HUDEP-2 (cell line): ENCODE measurements around the gene ETS2.
A peak's percentile ranks its signal among the peaks of the same experiment; 100 is the strongest.

Experiments
- DNase-seq, 76 experiments: peaks; one replicate each; lab custom pipeline; 2025; ENCODE audit not compliant: unreplicated experiment in 76 of 76; lab: John Stamatoyannopoulos, UW

Gene ETS2

GRCh38 chr21:38805328-38806152 is at the start of gene ETS2:
ETS2 (plus strand) TSS chr21:38805929; CDS start chr21:38810035, 4,106 bp downstream.
- DNase-seq, result peak in 75 of 76 experiments; percentile 51 to 96 (median 85)

GRCh38 chr21:38756746-38757145 is 49.0 kb upstream of the ETS2 start:
- DNase-seq, result no peak

GRCh38 chr21:38758501-38759214 is 47.1 kb upstream of the ETS2 start:
- DNase-seq, result no peak

DNA sequence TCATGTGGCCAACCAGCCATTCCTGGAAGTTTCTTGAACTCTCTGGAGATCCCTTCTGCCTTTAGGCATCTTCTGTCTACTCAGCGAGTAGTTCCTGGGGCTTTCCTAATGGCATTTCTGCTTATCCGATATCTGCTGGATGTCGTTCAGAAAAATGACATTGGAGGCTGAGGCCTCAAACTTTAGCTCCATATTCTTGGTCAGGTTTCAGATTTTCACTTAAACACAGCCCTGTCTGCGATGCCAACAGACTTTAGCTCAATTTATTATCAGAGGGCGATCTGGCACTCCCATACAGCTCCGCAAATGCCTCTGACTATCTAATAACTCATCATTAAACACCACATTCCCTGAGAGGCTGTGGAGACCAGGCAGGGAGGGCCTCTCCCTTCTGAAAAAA is 46.3 kb upstream of the ETS2 start:
- DNase-seq, result no peak

GRCh38 chr21:38760017-38760761 is 45.5 kb upstream of the ETS2 start:
- DNase-seq, result peak in 11 of 76 experiments; percentile 6 to 32 (median 20)

- DNase-seq, result no peak
Observed at GRCh38 chr21:38760762-38761155, 45.0 kb upstream of the ETS2 start.

DNA sequence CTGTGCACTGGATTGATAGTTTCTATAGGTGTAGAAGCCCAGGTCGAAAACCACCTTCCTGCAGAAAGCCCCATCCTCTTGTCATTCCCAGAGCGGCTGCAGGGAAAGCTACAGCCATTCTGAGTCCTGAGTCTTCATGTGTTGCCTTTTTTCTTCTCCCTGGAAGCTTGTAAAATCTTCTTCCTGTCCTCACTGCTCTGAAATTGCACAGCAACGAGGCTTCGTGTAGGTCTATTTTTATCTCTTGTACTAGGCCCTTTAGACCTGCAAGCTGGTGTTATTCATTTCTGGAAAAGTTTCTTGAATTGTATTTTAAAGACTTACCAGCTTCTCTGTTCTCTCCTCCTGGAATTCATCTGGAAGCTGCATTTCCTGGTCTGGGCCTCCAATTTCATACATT is 44.2 kb upstream of the ETS2 start:
- DNase-seq, result no peak

- no peak for DNase-seq
Observed at GRCh38 chr21:38765056-38765455, 40.7 kb upstream of the ETS2 start.

DNA sequence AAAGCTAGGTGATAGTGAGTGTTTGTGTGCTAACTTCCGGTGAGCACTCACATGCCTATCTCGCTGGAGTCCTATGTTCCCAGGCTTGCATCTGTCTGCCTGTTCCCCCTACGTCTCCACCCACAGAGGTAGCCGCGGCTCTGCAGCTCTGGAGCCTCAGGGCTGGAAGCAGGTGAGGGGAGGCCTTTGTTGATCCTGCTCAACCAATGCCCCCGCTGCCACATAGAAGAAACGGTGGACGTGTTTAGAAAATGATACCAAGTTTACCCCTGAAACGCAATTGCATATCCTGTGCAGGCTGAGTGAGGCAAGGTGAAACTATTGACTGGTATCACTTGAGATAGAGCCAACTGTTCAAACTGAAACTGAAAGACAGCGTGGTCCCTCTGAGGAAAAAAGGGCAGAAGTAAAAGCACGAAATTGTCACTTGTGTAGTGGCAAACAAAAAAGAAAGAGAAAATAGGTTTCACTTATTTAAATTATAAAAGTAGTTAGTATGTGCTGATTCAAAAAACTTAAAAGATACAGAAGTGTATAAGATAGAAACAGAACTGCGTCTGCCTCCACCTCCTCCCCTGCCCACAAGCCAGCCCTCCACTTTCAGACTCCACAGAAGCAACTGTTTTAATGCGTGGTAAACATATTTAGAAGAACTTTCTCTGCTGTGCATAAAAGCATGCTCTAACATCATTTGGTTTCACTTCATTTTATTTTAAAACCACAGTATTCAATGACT is 38.6 kb upstream of the ETS2 start:
- DNase-seq, result peak in 5 of 76 experiments; percentile 5 to 55 (median 10)

DNA sequence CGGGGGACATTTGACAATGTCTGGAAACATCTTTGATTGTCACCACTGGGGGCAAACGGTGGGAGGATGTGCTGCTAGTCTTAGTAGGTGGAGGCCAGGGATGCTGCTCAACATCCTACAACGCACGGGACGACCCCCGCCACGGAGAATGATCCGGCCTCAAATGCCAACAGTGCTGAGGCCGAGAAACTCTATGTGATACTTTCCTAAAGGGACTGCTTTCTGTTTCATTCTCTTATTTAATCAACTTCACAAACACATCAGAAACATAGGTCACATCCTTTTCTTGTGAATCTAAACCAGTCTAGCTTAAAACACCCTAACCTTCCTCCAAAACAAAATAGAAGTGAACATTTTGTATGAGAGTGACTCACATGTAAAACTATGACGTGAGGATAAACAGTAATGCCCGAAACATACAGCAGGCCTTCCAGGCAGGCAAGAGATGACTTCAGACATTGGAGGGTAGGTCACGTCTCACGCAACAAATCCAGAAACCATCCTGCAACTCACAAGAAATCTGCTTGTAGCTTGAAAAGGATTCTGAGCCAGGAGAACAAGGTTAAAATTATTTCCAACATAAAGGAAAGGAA is 37.2 kb upstream of the ETS2 start:
- DNase-seq, result no peak

DNA sequence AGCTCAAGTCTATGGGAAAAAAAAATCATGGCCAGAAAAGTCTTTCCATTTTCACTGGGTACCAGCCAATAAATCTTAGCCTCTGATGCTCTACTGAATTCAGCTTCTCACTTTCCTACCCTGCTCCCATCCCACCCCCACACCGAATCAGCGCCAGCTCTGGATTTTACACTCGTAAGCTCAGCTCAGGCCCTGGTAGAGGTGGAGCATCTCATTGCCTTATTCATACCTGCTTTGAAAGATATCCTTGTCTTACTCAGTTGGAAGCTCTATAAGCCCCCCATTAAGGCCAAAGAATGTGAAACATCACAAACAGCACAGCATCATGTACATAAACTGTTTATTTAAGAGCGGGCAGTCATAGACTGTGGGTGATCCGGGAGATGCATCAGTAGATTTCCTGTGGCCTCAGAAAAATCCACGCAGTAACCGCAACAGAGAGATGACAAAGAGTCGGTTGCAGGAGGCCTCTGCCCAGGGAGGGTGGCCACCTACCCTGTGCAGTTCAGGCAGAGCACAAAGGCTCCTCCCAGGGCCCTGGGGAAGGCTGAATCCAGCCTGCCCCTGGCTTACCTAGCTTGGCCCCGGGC is 36.4 kb upstream of the ETS2 start:
- DNase-seq, result no peak

GRCh38 chr21:38770660-38771059 is 35.1 kb upstream of the ETS2 start:
- no peak for DNase-seq

- no peak for DNase-seq
Observed at GRCh38 chr21:38771536-38771935, 34.2 kb upstream of the ETS2 start.

GRCh38 chr21:38772646-38773045 is 33.1 kb upstream of the ETS2 start:
- DNase-seq, result no peak

DNA sequence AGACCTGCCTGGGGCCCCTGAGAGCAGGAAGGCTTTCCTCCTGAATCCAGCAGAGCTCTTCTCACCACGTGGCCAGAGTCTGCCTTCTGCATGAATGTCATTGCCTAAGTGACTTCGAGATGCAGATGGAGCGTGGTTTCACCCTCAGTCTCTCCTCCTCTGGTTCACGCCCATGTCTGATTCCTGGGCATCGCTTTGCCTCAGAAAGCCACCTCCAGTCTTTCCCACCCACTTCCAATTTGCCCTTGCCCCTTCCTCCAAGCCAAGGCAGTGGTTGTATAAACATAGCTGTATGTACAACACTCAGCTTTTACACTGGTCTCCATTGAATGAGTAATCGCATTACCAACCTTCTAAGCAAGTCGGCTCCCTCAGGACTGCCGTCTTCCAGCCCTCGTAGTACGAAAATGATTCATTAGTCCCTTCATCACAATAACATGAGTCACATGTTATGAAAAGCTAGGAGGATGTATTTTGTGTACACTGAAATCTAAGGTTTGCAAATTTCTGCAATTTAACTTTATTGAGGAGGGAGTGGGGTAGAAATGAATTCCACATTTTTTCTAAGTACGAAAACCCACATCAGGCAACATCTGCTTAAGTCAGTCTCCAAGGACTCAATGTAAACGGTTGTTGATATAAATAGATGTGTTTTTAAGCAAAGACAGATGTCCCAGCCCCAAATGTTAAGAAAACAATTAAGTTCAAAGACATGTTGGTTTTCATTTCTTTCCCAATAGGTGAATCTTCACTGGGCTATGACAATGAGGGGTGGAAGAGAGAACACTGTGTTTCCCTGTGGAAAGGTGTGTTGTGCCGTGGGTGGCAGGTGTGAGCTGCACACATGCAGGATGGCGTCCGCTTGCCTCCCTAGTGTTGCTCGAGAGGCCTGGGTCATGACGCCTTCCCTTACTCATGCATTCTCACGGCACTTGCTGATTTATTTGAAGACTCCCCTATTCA is 32.3 kb upstream of the ETS2 start:
- DNase-seq, result no peak

DNA sequence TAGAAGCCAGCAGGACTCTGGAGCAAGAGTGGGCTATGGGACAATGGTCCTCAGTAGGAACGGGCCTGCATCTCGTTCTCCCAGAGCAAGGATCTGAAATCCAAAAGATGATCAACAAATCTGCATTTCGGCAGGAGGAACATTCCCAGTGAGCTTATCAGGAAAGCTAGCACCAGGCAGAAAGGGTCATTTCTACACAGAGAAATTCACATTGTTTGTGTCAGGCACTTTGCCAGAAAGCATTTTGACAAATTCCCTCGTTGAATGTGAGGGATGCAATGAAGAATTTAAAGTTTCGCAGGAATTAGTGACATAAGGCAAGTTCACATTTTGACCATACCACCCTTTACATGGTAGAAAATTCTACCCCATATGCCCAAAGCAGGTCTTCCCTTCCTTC is 31.6 kb upstream of the ETS2 start:
- no peak for DNase-seq

DNA sequence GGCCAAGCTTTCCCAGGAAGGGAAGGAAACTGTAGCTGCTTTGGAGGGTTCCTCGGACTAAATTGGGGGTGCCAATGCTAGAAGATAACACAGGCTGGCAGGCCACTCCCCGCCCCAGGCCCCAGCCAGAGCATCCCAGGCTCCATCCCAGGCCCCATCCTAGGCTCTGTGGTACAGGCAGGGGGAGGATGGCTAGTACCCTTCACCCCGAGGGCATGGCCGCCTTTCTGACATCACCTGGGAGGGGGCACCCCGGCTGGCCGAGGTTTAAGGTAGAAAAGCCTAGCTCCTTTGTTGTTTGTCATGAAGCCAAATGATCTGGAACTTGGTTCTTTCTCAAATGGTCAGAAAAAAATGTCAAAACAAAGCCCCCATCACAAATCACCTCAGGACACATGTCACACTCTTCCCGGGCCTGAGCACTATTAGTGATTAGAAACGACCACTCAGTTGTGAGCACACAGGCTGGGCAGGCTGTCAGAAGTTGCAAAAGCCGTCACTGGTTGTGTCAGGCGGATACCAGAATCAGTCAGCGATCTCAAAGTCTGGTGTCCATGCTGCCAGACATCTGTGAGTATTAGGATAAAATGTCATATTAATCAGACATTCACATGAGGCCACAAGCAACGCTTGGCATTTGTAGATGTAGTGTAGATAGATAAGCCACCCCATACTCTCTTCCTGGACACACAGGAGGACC is 31.0 kb upstream of the ETS2 start:
- no peak for DNase-seq

DNA sequence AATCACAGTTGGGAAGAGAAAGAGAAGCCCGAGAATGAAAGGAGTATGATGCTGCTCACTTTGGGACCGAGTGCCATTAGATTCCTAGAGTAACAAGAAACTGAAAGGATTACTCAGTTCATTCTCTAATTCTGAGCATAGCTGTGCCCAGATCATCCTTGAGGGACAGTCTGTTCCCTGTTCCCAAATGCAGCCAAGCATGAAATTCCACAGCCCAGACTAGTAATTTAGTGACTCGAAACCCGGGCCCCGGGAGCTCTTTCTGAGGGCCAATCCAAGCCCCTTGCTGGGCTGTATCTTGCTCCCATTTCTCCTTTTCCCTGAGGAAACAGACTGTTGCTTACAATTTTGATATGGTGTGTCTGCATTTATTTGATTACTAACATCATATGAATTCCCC is 30.0 kb upstream of the ETS2 start:
- no peak for DNase-seq
